ENCODE measurements around the gene PRTN3.
"Not testable (repeated sequence)": the region's sequence is repeated elsewhere in the genome, so short reads cannot be mapped to it uniquely, and the experiment has no call there.

The PRTN3 gene

DNA sequence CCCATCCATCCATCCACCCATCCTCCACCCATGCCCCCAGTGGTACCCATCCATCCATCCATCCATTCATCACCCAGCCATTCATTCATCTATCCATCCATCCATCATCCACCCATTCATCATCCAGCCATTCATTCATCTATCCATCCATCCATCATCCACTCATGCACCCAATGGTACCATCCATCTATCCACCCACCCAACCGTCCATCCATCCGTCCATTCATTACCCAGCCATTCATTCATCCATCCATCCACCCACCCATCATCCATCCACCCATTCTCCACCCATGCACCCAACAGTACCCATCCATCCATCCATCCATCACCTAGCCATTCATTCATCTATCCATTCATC, 24.3 kb upstream of the PRTN3 start:
- no peak for DNase-seq

- not testable (repeated sequence) for DNase-seq
Measured at GRCh38 chr19:820212-820611, 20.6 kb upstream of the PRTN3 start.

GRCh38 chr19:821231-821824, 19.5 kb upstream of the PRTN3 start:
- DNase-seq: no peak

DNA sequence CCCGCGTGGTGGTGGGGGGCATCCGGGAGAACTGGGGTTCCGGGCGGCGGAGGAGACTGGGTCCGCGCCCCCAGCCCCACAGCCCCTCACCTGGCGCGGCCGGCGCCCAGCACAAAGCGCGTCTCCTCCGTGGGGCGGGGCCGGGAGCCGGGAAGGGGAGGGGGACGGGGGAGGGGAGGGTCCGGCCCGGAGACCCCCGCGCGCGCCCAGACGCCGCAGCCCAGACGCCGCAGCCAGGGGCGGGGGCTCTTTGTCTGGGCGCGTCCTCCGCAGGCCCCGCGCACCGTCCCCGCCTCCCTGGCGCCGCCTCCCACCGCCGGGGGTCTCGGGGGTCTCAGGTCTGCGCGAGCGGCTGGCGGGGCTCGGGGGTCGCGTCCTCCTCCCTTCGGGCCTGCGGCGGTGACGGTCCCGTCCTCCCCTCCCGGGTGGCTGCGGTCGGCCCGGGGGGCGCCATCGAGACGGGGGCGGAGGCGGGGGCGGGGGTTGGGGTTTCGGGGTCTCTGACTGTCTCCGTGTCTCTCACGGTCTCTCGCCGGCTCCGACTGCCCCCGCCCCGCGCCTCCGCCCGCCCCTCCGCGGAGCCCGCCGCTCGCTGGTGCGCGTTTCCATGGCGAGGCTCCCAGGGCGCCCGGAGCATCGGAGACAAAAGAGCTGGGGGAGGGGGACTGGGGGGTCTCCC, 18.8 kb upstream of the PRTN3 start, which contains the start of gene PLPPR3:
Gene PLPPR3 (minus strand): TSS at position 131 of the 679 bp plus-strand sequence. CDS start 396 bp downstream, outside the sequence.
- no peak for DNase-seq

DNA sequence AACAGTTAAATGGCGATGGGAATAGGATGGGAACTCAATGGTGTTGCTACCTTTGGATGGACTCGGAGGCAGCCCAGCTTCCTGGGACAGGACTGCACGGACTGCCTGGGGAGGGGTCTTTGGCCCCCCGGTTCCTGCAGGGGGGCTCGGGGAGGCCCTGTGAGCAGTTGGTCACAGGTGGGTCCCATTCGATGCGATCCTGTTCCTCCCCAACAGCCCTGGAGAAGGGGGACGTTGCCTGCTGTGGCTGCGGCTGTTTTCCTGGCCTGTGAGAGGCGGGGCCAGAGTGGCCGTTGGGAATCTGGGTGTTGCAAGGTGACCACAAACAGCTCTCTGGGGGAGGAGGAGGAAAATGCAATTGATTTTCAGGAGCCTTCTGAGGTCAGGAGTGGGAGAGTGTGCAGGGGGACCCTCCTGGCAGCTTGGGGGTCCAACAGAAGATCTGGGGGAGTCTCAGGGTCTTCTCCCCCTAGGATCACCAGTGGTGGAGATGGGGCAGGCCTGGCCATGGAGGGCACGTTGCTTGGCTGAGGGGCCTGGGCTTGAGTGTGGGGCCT, 17.2 kb upstream of the PRTN3 start:
- DNase-seq: no peak

DNA sequence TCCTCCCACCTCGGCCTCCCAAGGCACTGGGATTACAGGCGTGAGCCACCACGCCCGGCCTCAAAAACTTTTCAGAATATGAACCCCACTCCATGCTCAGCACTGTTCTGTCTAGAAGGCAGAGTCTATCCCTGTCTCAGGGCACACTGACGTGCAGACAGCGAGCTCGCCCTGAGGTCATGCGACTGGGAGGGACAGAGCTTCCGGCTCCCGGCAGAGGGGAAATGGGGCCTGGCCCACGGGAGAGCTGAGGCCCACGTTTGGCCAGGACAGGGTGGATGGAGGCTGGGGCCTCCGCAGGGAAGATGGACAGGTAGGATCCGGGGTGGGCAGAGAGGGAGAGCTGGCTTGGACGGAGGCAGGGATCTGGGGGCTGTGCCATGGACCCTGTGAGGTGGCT, 15.9 kb upstream of the PRTN3 start:
- no peak for DNase-seq

DNA sequence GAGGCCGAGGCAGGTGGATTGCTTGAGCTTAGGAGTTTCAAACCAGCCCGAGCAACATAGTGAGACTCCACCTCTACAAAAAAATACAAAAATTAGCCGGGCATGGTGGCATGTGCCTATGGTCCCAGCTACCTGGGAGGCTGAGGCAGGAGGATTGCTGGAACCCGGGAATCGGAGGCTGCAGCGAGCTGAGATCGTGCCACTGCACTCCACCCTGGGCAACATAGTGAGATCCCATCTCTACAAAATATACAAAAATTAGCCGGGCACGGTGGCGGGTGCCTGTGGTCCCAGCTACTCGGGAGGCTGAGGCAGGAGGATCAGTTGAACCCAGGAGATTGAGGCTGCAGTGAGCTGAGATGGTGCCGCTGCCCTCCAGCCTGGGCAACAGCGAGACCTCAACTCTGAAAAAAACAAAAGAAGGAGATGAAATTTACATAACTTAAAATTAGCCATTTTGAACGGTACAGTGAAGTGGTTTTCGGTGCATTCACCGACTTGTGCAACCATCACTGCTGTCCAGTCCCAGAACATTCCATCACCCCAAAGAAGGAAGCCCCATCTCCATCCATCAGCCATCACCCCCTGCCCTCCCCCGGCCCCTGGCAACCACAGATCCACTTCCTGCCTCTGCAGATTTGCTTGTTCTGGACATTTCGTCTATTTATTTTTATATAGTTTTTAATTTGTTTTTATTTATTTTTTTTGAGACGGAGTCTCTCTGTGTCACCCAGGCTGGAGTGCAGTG, 14.7 kb upstream of the PRTN3 start:
- DNase-seq: no peak

DNA sequence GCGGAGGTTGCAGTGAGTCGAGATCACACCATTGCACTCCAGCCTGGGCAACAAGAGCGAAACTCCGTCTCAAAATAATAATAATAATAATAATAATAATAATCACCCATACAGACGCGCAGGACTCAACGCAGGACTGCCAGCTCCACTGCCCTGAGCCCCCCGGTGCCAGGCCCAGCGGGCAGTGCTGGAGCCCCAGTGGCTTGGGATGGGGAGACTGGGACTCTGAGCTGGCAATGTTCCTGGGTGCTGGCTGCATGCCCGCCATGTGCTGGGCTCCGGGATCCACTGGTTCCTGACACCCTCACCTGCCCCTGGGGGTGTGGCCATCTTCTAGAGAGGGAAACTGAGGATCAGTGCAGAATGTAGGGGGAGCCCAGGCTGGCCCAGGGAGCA, 13.5 kb upstream of the PRTN3 start:
- DNase-seq: no peak

DNA sequence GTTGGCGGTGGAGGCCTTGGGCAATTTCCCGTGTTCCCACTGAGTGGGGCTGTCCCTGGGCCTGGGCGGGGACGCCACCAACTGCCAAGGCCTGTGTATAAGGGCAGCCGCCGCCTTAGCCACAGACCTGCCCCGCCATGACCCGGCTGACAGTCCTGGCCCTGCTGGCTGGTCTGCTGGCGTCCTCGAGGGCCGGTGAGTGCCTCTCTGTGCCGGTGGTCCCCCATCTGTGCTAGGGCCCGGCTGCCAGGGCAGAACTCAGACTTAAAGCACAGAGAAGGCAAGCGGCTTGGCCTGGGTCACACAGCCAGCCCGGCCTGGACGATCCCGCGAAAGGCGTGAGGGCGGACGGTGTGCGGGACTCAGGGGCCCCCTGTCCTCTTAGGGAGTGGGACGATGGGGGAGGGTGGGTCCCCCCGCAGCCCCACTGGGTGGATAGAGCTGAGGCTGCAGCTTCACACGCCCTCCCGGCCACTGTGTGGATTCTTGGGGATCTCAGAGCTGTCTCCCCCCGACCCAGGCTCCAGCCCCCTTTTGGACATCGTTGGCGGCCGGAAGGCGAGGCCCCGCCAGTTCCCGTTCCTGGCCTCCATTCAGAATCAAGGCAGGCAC, 13.0 kb upstream of the PRTN3 start, which contains the start of gene AZU1:
Gene AZU1 (plus strand): TSS at position 128 of the 612 bp plus-strand sequence. CDS start 10 bp downstream, at position 138.
- DNase-seq: no peak

DNA sequence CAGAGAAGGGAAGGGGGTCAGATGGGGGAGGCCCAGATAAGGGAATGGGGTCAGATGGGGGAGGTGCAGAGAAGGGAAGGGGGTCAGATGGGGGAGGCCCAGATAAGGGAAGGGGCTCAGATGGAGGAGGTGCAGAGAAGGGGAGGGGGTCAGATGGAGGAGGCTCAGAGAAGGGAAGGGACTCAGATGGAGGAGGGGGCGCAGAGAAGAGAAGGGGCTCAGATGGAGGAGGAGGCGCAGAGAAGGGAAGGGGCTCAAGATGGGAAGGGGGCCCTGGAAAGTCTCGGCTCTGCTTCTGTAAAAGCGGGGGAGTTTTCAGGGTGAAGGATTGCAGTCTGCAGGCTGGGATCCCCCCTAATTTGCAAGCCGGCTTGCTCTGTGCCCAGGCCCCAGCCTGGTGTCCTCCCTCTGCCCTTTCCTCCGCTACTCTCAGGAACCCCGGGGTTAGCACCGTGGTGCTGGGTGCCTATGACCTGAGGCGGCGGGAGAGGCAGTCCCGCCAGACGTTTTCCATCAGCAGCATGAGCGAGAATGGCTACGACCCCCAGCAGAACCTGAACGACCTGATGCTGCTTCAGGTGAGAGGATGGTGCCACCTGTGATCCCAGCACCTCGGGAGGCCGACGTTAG, 11.6 kb upstream of the PRTN3 start:
- DNase-seq: no peak

- DNase-seq: no peak
Measured at GRCh38 chr19:831407-832369, 9.1 kb upstream of the PRTN3 start.

GRCh38 chr19:834216-834615, 6.6 kb upstream of the PRTN3 start:
- DNase-seq: no peak

GRCh38 chr19:835210-835810, 5.5 kb upstream of the PRTN3 start:
- DNase-seq: no peak

- DNase-seq: not testable (repeated sequence)
Measured at GRCh38 chr19:842802-843179, 2.0 kb downstream of the PRTN3 start.

DNA sequence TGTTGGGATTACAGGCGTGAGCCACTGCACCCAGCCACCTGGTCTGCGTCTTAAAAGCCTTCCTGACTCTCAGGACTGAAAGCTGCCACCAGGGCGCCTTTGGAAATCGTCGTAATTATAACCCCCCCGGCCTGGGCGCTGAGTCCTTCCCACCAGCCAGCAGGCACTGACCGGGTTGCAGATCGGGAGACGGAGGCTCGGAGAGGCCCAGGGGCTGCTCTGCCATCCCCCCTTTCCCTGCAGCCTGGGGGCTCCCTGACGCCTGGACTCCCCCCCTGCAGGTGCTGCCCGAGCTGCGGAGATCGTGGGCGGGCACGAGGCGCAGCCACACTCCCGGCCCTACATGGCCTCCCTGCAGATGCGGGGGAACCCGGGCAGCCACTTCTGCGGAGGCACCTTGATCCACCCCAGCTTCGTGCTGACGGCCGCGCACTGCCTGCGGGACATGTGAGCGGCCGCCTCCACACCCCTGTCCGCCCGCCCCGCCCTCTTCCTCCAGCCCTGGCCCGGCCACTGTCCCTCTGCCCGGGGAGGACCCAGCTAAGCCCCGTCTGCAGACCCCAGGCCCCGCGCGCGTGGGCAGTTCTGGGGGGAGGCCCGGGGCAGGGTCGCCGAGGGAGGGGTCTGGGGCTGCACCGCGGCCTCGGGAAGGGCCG, 2.5 kb downstream of the PRTN3 start:
- DNase-seq: no peak

DNA sequence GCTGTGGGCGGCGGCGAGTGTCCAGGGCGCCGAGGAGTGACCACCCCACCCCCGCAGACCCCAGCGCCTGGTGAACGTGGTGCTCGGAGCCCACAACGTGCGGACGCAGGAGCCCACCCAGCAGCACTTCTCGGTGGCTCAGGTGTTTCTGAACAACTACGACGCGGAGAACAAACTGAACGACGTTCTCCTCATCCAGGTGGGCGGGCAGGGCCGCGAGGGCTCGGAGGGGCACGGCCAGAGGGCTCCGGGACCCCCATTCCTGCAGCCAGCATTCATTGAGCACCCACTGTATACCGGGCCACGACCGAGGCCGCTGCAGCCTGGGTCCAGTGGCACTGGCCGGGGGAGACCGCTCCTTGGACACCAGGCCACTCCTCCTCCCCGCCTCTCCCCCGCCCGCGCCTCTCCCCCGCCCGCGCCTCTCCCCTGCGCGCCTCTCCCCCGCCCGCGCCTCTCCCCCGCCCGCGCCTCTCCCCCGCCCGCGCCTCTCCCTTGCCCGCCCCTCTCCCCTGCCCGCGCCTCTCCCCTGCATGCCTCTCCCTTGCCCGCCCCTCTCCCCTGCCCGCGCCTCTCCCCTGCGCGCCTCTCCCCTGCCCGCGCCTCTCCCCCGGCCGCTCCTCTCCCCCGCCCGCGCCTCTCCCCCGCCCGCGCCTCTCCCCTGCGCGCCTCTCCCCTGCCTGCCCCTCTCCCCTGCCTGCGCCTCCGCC, 3.2 kb downstream of the PRTN3 start:
- no peak for DNase-seq

GRCh38 chr19:844546-844971, 3.8 kb downstream of the PRTN3 start:
- DNase-seq: no peak

GRCh38 chr19:845707-846521, 5.1 kb downstream of the PRTN3 start:
- DNase-seq: no peak

GRCh38 chr19:848386-848921, 7.7 kb downstream of the PRTN3 start:
- DNase-seq: no peak
